ENCODE measurements around the gene DDX50.

The DDX50 gene

GRCh38 chr10:68869623-68870022, 31.5 kb upstream of the DDX50 start:
- no peak for DNase-seq (ENCODE audit: low read depth, low spot score)
- H3K4me3 ChIP-seq (ENCODE audit: low read depth, low read length), result no peak overlapping the region
- in situ Hi-C loops (cut with HindIII; ENCODE audit: low sequenced_read_pairs), result no loop called here
- TF ChIP-seq CTCF (IDR thresholded peaks at IDR 0.05; ENCODE audit: low read depth, low read length), result no peak

- DNase-seq (ENCODE audit: low read depth, low spot score), result no peak
- TF ChIP-seq CTCF (IDR thresholded peaks at IDR 0.05; ENCODE audit: low read depth, low read length), result no peak
- in situ Hi-C loops (cut with HindIII; ENCODE audit: low sequenced_read_pairs), result no loop called here
- no peak overlapping the region for H3K4me3 ChIP-seq (ENCODE audit: low read depth, low read length)
These were observed 31.1 kb upstream of the DDX50 start for GRCh38 chr10:68870061-68870460.

GRCh38 chr10:68870545-68871104, 30.5 kb upstream of the DDX50 start:
- no peak for DNase-seq (ENCODE audit: low read depth, low spot score)
- in situ Hi-C loops (cut with HindIII; ENCODE audit: low sequenced_read_pairs), result no loop called here
- no peak for TF ChIP-seq CTCF (IDR thresholded peaks at IDR 0.05; ENCODE audit: low read depth, low read length)
- H3K4me3 ChIP-seq (ENCODE audit: low read depth, low read length), result no peak overlapping the region

GRCh38 chr10:68871105-68871711, 29.9 kb upstream of the DDX50 start:
- in situ Hi-C loops (cut with HindIII; ENCODE audit: low sequenced_read_pairs), result no loop called here
- DNase-seq (ENCODE audit: low read depth, low spot score), result peak; percentile 52
- no peak for TF ChIP-seq CTCF (IDR thresholded peaks at IDR 0.05; ENCODE audit: low read depth, low read length)
- H3K4me3 ChIP-seq (ENCODE audit: low read depth, low read length), result no peak overlapping the region

- in situ Hi-C loops (cut with HindIII; ENCODE audit: low sequenced_read_pairs), result no loop called here
These were observed 29.3 kb upstream of the DDX50 start for GRCh38 chr10:68871731-68872342.

More at GRCh38 chr10:68871731-68872342, 29.3 kb upstream of the DDX50 start:
- no peak overlapping the region for H3K4me3 ChIP-seq (ENCODE audit: low read depth, low read length)
- no peak for TF ChIP-seq CTCF (IDR thresholded peaks at IDR 0.05; ENCODE audit: low read depth, low read length)
- DNase-seq (ENCODE audit: low read depth, low spot score), result peak; percentile 96

All from astrocyte of the spinal cord (primary cell).